ENCODE measurements around the gene TMEFF2.

DNA sequence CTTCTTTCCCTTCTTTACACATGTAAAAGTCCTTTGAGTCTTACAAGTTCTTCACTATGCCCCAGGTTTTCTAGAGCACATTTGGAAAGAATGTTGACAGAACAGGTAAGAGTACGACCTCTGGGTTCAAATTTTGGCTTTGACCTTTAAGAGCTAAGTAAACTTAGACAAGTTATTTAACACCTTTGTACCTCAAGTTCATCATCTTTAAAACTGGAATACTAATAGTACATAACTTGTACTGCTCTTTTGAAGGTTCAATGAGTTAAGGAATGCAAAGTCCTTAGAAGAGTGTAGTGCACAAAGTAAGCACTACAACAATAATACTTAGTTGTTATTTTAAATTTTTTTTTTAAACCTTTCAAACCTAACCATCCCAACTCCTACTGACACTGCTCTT, 156.6 kb downstream of the TMEFF2 start:
- TF ChIP-seq, protein P1, sequence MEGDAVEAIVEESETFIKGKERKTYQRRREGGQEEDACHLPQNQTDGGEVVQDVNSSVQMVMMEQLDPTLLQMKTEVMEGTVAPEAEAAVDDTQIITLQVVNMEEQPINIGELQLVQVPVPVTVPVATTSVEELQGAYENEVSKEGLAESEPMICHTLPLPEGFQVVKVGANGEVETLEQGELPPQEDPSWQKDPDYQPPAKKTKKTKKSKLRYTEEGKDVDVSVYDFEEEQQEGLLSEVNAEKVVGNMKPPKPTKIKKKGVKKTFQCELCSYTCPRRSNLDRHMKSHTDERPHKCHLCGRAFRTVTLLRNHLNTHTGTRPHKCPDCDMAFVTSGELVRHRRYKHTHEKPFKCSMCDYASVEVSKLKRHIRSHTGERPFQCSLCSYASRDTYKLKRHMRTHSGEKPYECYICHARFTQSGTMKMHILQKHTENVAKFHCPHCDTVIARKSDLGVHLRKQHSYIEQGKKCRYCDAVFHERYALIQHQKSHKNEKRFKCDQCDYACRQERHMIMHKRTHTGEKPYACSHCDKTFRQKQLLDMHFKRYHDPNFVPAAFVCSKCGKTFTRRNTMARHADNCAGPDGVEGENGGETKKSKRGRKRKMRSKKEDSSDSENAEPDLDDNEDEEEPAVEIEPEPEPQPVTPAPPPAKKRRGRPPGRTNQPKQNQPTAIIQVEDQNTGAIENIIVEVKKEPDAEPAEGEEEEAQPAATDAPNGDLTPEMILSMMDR (IDR thresholded peaks at IDR 0.05): no peak
- no peak for TF ChIP-seq ZFX (IDR thresholded peaks at IDR 0.05; ENCODE audit: borderline replicate concordance)

All from 22Rv1 (cell line).